Measurements from ENCODE around the gene NOC2L. TPM values are rescaled to one million over a fixed set of nuclear protein-coding genes. Genes with fewer than 3 reads are reported as not detected.
A peak's percentile ranks its signal among the peaks of the same experiment; 100 is the strongest.
"Not testable (repeated sequence)": the region's sequence is repeated elsewhere in the genome, so short reads cannot be mapped to it uniquely, and the experiment has no call there.

The NOC2L gene
- total RNA-seq, 1 donor from 2014 or later = 71.9 TPM

- DNase-seq (ENCODE audit: low spot score) = peak; percentile 87
Measured at GRCh38 chr1:904310-904950, 54.6 kb downstream of the NOC2L start.

- DNase-seq (ENCODE audit: low spot score) = peak; percentile 48
Measured at GRCh38 chr1:903721-904271, 55.3 kb downstream of the NOC2L start.

GRCh38 chr1:903305-903704, 55.8 kb downstream of the NOC2L start:
- DNase-seq (ENCODE audit: low spot score) = no peak

DNA sequence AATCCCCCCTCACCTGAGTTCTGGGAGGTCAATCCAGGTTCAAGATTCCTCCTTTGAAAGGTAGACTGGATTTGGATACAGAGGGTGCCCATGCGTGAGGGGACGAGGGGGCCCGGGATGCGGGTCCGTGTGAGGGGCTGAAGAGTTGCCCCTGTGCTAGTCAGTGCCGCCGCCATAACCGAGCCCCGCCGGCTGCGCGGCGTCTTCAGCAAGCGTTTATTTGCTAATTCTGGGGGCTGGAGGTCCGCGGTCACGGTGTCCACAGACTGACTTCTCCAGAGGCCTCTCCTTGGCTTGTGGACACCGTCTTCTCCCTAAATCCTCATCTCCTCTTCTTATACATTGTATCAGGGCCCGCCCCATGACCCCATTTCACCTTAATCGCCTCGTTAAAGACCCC, 56.3 kb downstream of the NOC2L start:
- DNase-seq (ENCODE audit: low spot score) = no peak

DNA sequence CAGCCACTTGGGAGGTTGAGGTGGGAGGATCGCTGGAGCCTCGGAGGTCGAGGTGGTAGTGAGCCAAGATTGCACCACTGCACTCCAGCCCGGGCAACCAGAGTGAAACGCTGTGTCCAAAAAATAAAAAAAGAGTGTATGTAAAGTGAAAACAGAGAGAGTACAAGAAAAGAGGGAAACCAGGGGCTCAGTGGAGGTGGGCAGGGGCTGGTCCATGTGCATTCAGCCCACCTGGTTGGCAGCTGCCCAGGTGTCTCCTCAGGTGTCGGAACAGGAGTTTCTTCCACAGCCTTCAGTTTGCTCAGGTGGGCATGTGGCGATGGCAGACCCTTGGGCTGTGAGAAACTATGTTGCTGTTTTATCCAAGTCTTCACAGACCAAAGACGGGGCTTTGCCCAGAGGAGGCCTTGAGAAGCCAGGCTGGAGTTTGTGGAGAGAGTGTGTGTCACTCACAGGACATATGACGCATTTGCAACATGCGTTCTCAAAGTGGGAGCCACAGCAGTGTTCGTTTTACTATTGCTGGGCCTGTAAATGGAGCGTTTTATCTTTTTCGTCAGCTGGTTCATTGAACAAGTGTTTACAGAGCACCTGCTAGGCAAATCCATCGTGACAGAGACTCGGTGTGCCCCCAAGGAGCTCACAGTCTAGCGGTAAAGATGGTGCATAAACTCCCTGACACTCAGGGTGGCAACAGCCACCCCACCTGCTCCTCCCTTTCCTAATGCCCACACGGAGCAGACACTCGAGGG, 57.8 kb downstream of the NOC2L start:
- DNase-seq (ENCODE audit: low spot score) = no peak

GRCh38 chr1:899636-900317, 59.3 kb downstream of the NOC2L start:
- no peak for DNase-seq (ENCODE audit: low spot score)

DNA sequence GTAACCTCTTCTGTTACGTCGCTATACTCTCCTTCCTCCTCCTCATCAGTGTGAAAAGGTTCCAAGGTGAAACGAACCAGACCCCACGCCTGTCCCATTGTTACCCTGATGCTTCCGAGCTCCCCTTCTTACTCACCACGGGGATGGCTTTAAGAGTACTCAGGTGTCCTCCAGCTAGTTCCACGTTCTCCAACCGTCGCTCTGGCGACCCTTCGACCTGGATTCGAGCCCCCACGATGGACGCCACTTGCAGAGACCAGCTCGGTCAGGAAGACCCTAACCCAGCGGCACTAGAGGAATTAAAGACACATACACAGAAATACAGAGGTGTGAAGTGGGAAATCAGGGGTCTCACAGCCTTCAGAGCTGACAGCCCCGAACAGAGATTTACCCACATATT, 61.1 kb downstream of the NOC2L start:
- not testable (repeated sequence) for DNase-seq (ENCODE audit: low spot score)

DNA sequence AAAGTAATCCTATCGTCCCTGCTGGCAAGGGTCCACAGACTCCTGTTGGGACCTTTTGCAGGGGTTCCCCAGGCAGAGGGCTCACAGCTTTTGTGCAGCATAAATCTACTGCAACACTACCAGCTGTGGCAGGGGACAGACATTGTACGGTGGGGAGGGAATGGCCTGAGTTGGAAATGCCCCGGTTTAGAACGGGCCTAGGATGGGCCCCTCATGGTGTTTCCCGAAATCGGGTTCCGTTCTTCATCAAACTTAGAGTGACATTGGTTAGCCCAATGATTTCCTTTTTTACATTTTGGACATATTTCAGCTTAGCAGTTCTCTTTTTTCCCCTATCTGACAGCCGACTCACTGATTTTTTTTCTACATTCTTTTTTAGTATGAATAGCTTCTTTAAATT, 61.8 kb downstream of the NOC2L start:
- DNase-seq (ENCODE audit: low spot score) = no peak

Other genes with a start within 250 kb of the NOC2L start
- 13.9 TPM for gene SAMD11, start 35.3 kb downstream of the NOC2L start, total RNA-seq
- gene KLHL17, start 1.3 kb upstream of the NOC2L start, total RNA-seq = 8.6 TPM
- 28.5 TPM for gene PLEKHN1, start 7.2 kb upstream of the NOC2L start, total RNA-seq
- 0.10 TPM for gene PERM1, start 22.8 kb upstream of the NOC2L start, total RNA-seq
- 63.6 TPM for gene HES4, start 40.8 kb upstream of the NOC2L start, total RNA-seq
- 14.9 TPM for gene ISG15, start 54.2 kb upstream of the NOC2L start, total RNA-seq
- 227 TPM for gene AGRN, start 60.9 kb upstream of the NOC2L start, total RNA-seq
- 6.3 TPM for gene RNF223, start 115.0 kb upstream of the NOC2L start, total RNA-seq
- gene C1orf159, start 156.8 kb upstream of the NOC2L start, total RNA-seq = 29.8 TPM
- gene TTLL10, start 214.6 kb upstream of the NOC2L start, total RNA-seq = 2.3 TPM
- 3.3 TPM for gene TNFRSF18, start 247.3 kb upstream of the NOC2L start, total RNA-seq

All from ureter (tissue), 1 donor.